Thyroid gland (tissue), 4 donors: Measurements from ENCODE around the gene CD276.

ENCODE experiments used
- CTCF ChIP-seq, 6 experiments: fragments of 200-600 bp in 3 of 6; fragments of 450-650 bp in 3 of 6; sonication (generic) in 3 of 6; IDR thresholded peaks; one replicate each; pipeline ENCODE4 v1.5.1; 2016 to 2019; ENCODE audit warnings: antibody characterized with exemption in 6 of 6, mild to moderate bottlenecking in 2 of 6, inconsistent platforms in 1 of 6, moderate library complexity in 1 of 6
- POLR2A ChIP-seq, 2 donors: fragments of 450-650 bp; IDR thresholded peaks; one replicate each; pipeline ENCODE4 v1.6.1; 2017; ENCODE audit warnings: antibody characterized with exemption in 2 of 2, mild to moderate bottlenecking in 2 of 2, moderate library complexity in 1 of 2

- no peak for TF ChIP-seq CTCF (IDR thresholded peaks at IDR 0.05)
- no peak for TF ChIP-seq POLR2A (IDR thresholded peaks at IDR 0.05)
These were observed 72.2 kb downstream of the CD276 start for GRCh38 chr15:73756390-73756789.
